Measurements from ENCODE around the gene KLHL1.

KLHL1 gene

GRCh38 chr13:70023516-70023915 is 84.7 kb downstream of the KLHL1 start:
- no peaks in the 10 kb centered on the region for H3K27me3 ChIP-seq (ENCODE audit: insufficient read depth, poor library complexity, severe bottlenecking)
- TF ChIP-seq SPI1 (IDR thresholded peaks at IDR 0.05; ENCODE audit: borderline replicate concordance, low read depth) (no peak), CTCF (IDR thresholded peaks at IDR 0.05; ENCODE audit: insufficient read depth, low read length) (no peak), GABPA (IDR thresholded peaks at IDR 0.05; ENCODE audit: low read depth) (no peak), POLR2AphosphoS5 (IDR thresholded peaks at IDR 0.05; ENCODE audit: low read depth) (no peak), REST (IDR thresholded peaks at IDR 0.05; ENCODE audit: insufficient replicate concordance, low read depth) (no peak)
- no peak overlapping the region for H3K4me3 ChIP-seq (replicated peaks; ENCODE audit: insufficient read depth, low read length)
- no peak overlapping the region for H3K27ac ChIP-seq (replicated peaks)
- no peak for DNase-seq (ENCODE audit: low read depth in 1 of 2, low spot score in 1 of 2)

- Histone ChIP-seq H3K27ac (replicated peaks) (no peak overlapping the region), H3K27me3 (ENCODE audit: insufficient read depth, poor library complexity, severe bottlenecking) (no peaks in the 10 kb centered on the region), H3K4me3 (replicated peaks; ENCODE audit: insufficient read depth, low read length) (no peak overlapping the region)
- TF ChIP-seq CTCF (IDR thresholded peaks at IDR 0.05; ENCODE audit: insufficient read depth, low read length): no peak
- TF ChIP-seq SPI1 (IDR thresholded peaks at IDR 0.05; ENCODE audit: borderline replicate concordance, low read depth): no peak
- no peak for TF ChIP-seq REST (IDR thresholded peaks at IDR 0.05; ENCODE audit: insufficient replicate concordance, low read depth)
- no peak for TF ChIP-seq GABPA (IDR thresholded peaks at IDR 0.05; ENCODE audit: low read depth)
- TF ChIP-seq POLR2AphosphoS5 (IDR thresholded peaks at IDR 0.05; ENCODE audit: low read depth): no peak
- DNase-seq (ENCODE audit: low read depth in 1 of 2, low spot score in 1 of 2): no peak
These were observed 85.6 kb downstream of the KLHL1 start for GRCh38 chr13:70022646-70023045.

GRCh38 chr13:70016116-70016515 is 92.1 kb downstream of the KLHL1 start:
- no peaks in the 10 kb centered on the region for H3K27me3 ChIP-seq (ENCODE audit: insufficient read depth, poor library complexity, severe bottlenecking)
- H3K4me3 ChIP-seq (replicated peaks; ENCODE audit: insufficient read depth, low read length): no peak overlapping the region
- TF ChIP-seq SPI1 (IDR thresholded peaks at IDR 0.05; ENCODE audit: borderline replicate concordance, low read depth) (no peak), GABPA (IDR thresholded peaks at IDR 0.05; ENCODE audit: low read depth) (no peak), POLR2AphosphoS5 (IDR thresholded peaks at IDR 0.05; ENCODE audit: low read depth) (no peak), REST (IDR thresholded peaks at IDR 0.05; ENCODE audit: insufficient replicate concordance, low read depth) (no peak), CTCF (IDR thresholded peaks at IDR 0.05; ENCODE audit: insufficient read depth, low read length) (no peak)
- H3K27ac ChIP-seq (replicated peaks): no peak overlapping the region
- no peak for DNase-seq (ENCODE audit: low read depth in 1 of 2, low spot score in 1 of 2)
